HCT116 (cell line): ENCODE data around the gene CBX1.

Source experiments
- CBX3 ChIP-seq: IDR thresholded peaks from 2 replicates; pipeline ENCODE4 v1.6.1; 2012; ENCODE audit warnings: low read depth
- ELF1 ChIP-seq: IDR thresholded peaks from 2 replicates; pipeline ENCODE4 v1.6.1; 2012; ENCODE audit warnings: low read depth, borderline replicate concordance
- EZH2 ChIP-seq: fragments of 200-600 bp; sonication (generic); IDR thresholded peaks from 2 replicates; pipeline ENCODE4 v1.6.1; 2017; ENCODE audit warnings: antibody characterized with exemption, mixed run types
- JUND ChIP-seq: IDR thresholded peaks from 2 replicates; pipeline ENCODE4 v1.6.1; 2012
- POLR2A ChIP-seq: IDR thresholded peaks from 2 replicates; pipeline ENCODE4 v1.7.0; 2011; ENCODE audit warnings: borderline replicate concordance; ENCODE audit not compliant: insufficient read depth, insufficient read length; ENCODE audit errors: extremely low read depth
- POLR2AphosphoS5 ChIP-seq: IDR thresholded peaks from 2 replicates; pipeline ENCODE4 v1.6.1; 2011; ENCODE audit warnings: mild to moderate bottlenecking, low read depth, low read length, moderate library complexity
- RAD21 ChIP-seq: IDR thresholded peaks from 2 replicates; pipeline ENCODE4 v1.6.1; 2012; ENCODE audit warnings: low read depth, mild to moderate bottlenecking
- SRF ChIP-seq: IDR thresholded peaks from 2 replicates; pipeline ENCODE4 v1.6.1; 2012; ENCODE audit warnings: low read depth
- YY1 ChIP-seq: IDR thresholded peaks from 2 replicates; pipeline ENCODE4 v1.6.1; 2011; ENCODE audit warnings: low read length, low read depth, moderate library complexity, mild to moderate bottlenecking; ENCODE audit not compliant: insufficient replicate concordance; ENCODE audit errors: extremely low read depth
- TF ChIP-seq, protein P1 (sequence below), 3 experiments: fragments of 200-600 bp in 1 of 3; sonication (generic) in 1 of 3; IDR thresholded peaks in 2 of 3; conservative IDR thresholded peaks in 1 of 3; 2 replicates each; pipeline ENCODE4 v1.5.1; 2012 to 2017; ENCODE audit warnings: low read depth in 2 of 3, low read length in 2 of 3, antibody characterized with exemption in 1 of 3, borderline replicate concordance in 1 of 3, control low read depth in 1 of 3, mild to moderate bottlenecking in 1 of 3, mixed read lengths in 1 of 3, mixed run types in 1 of 3, moderate library complexity in 1 of 3; ENCODE audit not compliant: insufficient read depth in 1 of 3
- TF ChIP-seq, protein P2 (sequence below): IDR thresholded peaks from 2 replicates; pipeline ENCODE4 v1.6.1; 2012
- TF ChIP-seq, protein P3 (sequence below): IDR thresholded peaks from 2 replicates; pipeline ENCODE4 v1.6.1; 2012; ENCODE audit warnings: low read depth

DNA sequence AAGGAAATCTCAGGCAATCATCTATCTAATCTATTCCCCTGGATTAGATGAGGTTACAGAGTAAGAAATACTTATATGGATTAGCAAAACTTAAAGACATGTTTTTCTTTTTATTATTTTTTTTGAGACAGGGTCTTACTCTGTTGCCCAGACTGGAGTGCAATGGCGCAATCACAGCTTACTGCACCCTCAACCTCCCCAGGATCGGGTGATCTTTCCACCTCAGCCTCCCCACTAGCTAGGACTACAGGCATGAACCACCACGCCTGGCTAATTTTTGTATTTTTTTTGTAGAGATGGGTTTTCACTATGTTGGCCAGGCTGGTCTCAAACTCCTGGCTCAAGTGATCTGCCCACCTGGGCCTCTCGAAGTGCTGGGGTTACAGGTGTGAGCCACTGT, 56.4 kb downstream of the CBX1 start:
- TF ChIP-seq, protein P1, sequence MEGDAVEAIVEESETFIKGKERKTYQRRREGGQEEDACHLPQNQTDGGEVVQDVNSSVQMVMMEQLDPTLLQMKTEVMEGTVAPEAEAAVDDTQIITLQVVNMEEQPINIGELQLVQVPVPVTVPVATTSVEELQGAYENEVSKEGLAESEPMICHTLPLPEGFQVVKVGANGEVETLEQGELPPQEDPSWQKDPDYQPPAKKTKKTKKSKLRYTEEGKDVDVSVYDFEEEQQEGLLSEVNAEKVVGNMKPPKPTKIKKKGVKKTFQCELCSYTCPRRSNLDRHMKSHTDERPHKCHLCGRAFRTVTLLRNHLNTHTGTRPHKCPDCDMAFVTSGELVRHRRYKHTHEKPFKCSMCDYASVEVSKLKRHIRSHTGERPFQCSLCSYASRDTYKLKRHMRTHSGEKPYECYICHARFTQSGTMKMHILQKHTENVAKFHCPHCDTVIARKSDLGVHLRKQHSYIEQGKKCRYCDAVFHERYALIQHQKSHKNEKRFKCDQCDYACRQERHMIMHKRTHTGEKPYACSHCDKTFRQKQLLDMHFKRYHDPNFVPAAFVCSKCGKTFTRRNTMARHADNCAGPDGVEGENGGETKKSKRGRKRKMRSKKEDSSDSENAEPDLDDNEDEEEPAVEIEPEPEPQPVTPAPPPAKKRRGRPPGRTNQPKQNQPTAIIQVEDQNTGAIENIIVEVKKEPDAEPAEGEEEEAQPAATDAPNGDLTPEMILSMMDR (IDR thresholded peaks at IDR 0.05 in 2 of 3, conservative IDR thresholded peaks at IDR 0.05 in 1 of 3; ENCODE audit: borderline replicate concordance in 1 of 3, insufficient read depth in 1 of 3, low read depth in 2 of 3, low read length in 2 of 3), result no peak
- no peak for TF ChIP-seq SRF
- TF ChIP-seq POLR2AphosphoS5, result no peak
- TF ChIP-seq, protein P2, sequence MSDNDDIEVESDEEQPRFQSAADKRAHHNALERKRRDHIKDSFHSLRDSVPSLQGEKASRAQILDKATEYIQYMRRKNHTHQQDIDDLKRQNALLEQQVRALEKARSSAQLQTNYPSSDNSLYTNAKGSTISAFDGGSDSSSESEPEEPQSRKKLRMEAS, result no peak
- TF ChIP-seq RAD21, result no peak
- no peak for TF ChIP-seq EZH2
- TF ChIP-seq JUND, result no peak
- TF ChIP-seq CBX3, result no peak
- TF ChIP-seq, protein P3, sequence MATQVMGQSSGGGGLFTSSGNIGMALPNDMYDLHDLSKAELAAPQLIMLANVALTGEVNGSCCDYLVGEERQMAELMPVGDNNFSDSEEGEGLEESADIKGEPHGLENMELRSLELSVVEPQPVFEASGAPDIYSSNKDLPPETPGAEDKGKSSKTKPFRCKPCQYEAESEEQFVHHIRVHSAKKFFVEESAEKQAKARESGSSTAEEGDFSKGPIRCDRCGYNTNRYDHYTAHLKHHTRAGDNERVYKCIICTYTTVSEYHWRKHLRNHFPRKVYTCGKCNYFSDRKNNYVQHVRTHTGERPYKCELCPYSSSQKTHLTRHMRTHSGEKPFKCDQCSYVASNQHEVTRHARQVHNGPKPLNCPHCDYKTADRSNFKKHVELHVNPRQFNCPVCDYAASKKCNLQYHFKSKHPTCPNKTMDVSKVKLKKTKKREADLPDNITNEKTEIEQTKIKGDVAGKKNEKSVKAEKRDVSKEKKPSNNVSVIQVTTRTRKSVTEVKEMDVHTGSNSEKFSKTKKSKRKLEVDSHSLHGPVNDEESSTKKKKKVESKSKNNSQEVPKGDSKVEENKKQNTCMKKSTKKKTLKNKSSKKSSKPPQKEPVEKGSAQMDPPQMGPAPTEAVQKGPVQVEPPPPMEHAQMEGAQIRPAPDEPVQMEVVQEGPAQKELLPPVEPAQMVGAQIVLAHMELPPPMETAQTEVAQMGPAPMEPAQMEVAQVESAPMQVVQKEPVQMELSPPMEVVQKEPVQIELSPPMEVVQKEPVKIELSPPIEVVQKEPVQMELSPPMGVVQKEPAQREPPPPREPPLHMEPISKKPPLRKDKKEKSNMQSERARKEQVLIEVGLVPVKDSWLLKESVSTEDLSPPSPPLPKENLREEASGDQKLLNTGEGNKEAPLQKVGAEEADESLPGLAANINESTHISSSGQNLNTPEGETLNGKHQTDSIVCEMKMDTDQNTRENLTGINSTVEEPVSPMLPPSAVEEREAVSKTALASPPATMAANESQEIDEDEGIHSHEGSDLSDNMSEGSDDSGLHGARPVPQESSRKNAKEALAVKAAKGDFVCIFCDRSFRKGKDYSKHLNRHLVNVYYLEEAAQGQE, result no peak
- no peak for TF ChIP-seq ELF1
- no peak for TF ChIP-seq YY1
- TF ChIP-seq POLR2A, result no peak
